ENCODE data around the gene PRSS53.
A peak's percentile ranks its signal among the peaks of the same experiment; 100 is the strongest.

DNA sequence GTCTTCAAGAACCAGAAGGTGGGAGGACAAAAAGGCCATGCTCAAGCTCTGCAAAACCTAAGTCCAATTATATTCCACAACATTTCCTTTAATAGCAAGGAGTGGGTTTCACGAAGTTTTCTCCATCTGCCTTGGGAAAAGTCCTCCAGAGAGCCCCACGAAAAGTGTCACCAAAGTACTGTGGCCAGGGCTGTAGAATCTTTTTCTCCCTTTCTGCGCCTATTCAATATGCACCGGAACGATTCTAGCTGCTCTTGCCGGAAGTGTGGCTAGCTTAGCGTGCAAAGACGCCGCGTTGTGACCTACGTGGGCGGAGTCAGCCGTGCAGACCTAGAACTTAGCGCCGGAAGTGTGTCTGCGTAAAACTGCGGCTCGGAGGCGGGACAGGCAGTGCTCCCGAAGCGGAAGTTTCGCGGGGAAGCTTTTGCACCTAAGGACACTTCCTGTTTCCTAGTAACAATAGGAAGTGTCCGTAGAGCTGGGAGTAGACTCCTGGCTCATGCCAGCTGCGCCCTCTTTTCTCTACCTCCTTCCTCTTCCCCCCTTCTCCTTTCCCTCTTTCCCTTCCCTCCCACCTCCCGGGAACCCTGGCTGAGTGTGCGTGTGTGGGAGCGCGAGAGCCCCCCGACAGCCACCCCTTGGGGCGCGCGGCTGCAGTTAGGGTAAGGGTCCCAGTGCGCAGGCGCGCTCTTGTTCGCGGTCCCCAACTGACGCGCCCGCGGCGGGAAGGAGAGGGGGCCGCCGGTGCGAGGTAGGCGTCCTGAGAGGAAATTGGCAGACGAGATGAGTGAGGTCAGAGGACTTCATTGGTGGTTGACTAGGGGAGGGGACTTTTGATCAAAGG, 14.6 kb downstream of the PRSS53 start, which contains the start of the genes ZNF646 and ZNF668:
- peak in 3 of 4 donors; percentile 56 to 73 (median 57) for TF ChIP-seq POLR2A (IDR thresholded peaks at IDR 0.05)
- TF ChIP-seq, protein P1, sequence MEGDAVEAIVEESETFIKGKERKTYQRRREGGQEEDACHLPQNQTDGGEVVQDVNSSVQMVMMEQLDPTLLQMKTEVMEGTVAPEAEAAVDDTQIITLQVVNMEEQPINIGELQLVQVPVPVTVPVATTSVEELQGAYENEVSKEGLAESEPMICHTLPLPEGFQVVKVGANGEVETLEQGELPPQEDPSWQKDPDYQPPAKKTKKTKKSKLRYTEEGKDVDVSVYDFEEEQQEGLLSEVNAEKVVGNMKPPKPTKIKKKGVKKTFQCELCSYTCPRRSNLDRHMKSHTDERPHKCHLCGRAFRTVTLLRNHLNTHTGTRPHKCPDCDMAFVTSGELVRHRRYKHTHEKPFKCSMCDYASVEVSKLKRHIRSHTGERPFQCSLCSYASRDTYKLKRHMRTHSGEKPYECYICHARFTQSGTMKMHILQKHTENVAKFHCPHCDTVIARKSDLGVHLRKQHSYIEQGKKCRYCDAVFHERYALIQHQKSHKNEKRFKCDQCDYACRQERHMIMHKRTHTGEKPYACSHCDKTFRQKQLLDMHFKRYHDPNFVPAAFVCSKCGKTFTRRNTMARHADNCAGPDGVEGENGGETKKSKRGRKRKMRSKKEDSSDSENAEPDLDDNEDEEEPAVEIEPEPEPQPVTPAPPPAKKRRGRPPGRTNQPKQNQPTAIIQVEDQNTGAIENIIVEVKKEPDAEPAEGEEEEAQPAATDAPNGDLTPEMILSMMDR (IDR thresholded peaks at IDR 0.05), result no peak
